Loucy (cell line): ENCODE data around the gene NHP2.
"Not testable (repeated sequence)": the region's sequence is repeated elsewhere in the genome, so short reads cannot be mapped to it uniquely, and the experiment has no call there.

ENCODE experiments used
- CTCF ChIP-seq: fragments of 200-600 bp; sonication (generic); conservative IDR thresholded peaks from 2 replicates; pipeline ENCODE4 v1.5.1; 2014; ENCODE audit warnings: mild to moderate bottlenecking, antibody characterized with exemption, low read length
- EZH2phosphoT487 ChIP-seq: fragments of 200-600 bp; IDR thresholded peaks from 2 replicates; pipeline ENCODE4 v1.6.1; 2018; ENCODE audit warnings: antibody characterized with exemption, mild to moderate bottlenecking, moderate library complexity, borderline replicate concordance

GRCh38 chr5:178198151-178198550, 44.5 kb upstream of the NHP2 start:
- not testable (repeated sequence) for TF ChIP-seq CTCF, EZH2phosphoT487
